Tibial nerve (tissue), 4 donors: ENCODE measurements around the gene CDH4. TPM values are rescaled to one million over a fixed set of nuclear protein-coding genes. Genes with fewer than 3 reads are reported as not detected.
"Not testable (repeated sequence)": the region's sequence is repeated elsewhere in the genome, so short reads cannot be mapped to it uniquely, and the experiment has no call there.

Source experiments
- DNase-seq, 2 donors: peaks; one replicate each; pipeline ENCODE4 v3.0.0-alpha.2; 2019; ENCODE audit warnings: low spot score in 2 of 2
- H3K27ac ChIP-seq, 4 donors: fragments of 200-600 bp; sonication (generic) in 3 of 4; one replicate each; pipeline ENCODE4 v1.5.1; 2017 to 2019; ENCODE audit warnings: mild to moderate bottlenecking in 1 of 4
- H3K27me3 ChIP-seq, 2 donors: fragments of 200-600 bp; sonication (generic) in 1 of 2; one replicate each; pipeline versions ENCODE4 v1.5.1 to v1.6.0; 2017 to 2019
- H3K36me3 ChIP-seq, 3 donors: fragments of 200-600 bp; sonication (generic); one replicate each; pipeline ENCODE4 v1.5.1; 2018 to 2019
- H3K4me1 ChIP-seq, 4 donors: fragments of 200-600 bp; sonication (generic) in 3 of 4; one replicate each; pipeline ENCODE4 v1.5.1; 2017 to 2019
- H3K4me3 ChIP-seq, 4 donors: fragments of 200-600 bp; sonication (generic) in 3 of 4; one replicate each; pipeline ENCODE4 v1.5.1; 2017 to 2019; ENCODE audit warnings: mild to moderate bottlenecking in 1 of 4, moderate library complexity in 1 of 4
- H3K9me3 ChIP-seq, 4 donors: fragments of 200-600 bp; sonication (generic) in 3 of 4; one replicate each; pipeline ENCODE4 v1.5.1; 2017 to 2019
- EP300 ChIP-seq, 2 donors: sonication (generic); formaldehyde crosslinking; IDR thresholded peaks; one replicate each; pipeline ENCODE4 v1.6.1; 2017; ENCODE audit warnings: antibody characterized with exemption in 2 of 2, mild to moderate bottlenecking in 1 of 2
- POLR2A ChIP-seq, 2 donors: fragments of 450-650 bp; IDR thresholded peaks; one replicate each; pipeline ENCODE4 v1.6.1; 2017; ENCODE audit warnings: antibody characterized with exemption in 2 of 2, mild to moderate bottlenecking in 2 of 2, moderate library complexity in 2 of 2
- WGBS, 2 donors: methylation state at CpG; one replicate each; pipeline ENCODE4 v1.1.5; 2018; 5-methylcytosine and 5-hydroxymethylcytosine counted together
- total RNA-seq, 4 donors: library from RNA; depleted of rRNA; stranded (reverse); fragments of >200 nt; gene quantifications; one replicate each; pipeline ENCODE4 v1.1.0, GENCODE V29; 2016
- TF ChIP-seq, protein P1 (sequence below), 5 experiments: fragments of 200-600 bp in 3 of 5; fragments of 450-650 bp in 2 of 5; sonication (generic) in 3 of 5; IDR thresholded peaks; one replicate each; pipeline ENCODE4 v1.5.1; 2016 to 2019; ENCODE audit warnings: antibody characterized with exemption in 5 of 5, mild to moderate bottlenecking in 3 of 5, moderate library complexity in 2 of 5

Gene CDH4
- total RNA-seq, 4 donors from 2014 or later: 0.78 to 2.3 (median 1.0) TPM

DNA sequence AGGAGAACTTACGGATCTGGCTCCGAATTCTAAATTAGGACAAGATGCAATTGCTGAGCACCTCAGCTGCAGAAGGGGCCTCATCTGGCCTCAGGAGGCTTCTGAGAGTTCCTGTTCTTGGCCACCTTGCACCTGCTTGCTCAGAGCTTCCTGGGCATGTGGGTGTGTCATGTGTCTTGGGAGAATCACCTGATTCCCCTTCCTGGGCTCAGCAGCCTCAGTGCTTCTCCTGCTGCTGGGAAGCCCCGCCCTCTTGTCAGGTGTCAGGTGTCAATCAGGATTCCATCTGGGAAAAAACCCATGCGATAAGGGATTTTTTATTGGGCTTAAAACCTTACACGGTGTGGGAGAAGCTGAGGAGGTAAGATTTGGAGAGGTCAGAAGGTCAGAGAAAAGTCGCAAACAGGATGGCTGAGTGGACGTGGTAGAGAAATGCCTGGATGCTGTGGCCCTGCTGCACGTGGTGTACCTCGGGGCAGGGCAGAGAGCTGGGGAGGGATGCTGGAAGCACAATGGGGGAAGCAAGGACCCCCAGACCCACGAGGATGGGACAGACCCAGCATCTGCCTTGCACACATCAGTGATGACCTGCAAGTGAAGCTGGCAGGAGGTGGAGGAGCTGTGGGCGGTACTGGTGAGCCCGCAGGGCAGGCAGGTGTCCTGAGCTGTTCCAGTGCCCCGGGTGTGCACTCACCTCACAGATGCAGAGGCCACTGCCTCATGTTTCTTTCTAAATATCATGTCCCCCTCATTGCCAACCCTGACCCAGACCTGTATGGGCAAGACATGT is 170.8 kb downstream of the CDH4 start:
- Histone ChIP-seq H3K36me3 (no peaks in the 10 kb centered on the region), H3K27me3 (no peaks in the 10 kb centered on the region), H3K4me1 (no peaks in the 10 kb centered on the region), H3K27ac (no peak overlapping the region), H3K9me3 (peaks cover 0 to 9% (median 0%) of the 10 kb centered on the region in 4 donors), H3K4me3 (no peak overlapping the region)
- TF ChIP-seq, protein P1, sequence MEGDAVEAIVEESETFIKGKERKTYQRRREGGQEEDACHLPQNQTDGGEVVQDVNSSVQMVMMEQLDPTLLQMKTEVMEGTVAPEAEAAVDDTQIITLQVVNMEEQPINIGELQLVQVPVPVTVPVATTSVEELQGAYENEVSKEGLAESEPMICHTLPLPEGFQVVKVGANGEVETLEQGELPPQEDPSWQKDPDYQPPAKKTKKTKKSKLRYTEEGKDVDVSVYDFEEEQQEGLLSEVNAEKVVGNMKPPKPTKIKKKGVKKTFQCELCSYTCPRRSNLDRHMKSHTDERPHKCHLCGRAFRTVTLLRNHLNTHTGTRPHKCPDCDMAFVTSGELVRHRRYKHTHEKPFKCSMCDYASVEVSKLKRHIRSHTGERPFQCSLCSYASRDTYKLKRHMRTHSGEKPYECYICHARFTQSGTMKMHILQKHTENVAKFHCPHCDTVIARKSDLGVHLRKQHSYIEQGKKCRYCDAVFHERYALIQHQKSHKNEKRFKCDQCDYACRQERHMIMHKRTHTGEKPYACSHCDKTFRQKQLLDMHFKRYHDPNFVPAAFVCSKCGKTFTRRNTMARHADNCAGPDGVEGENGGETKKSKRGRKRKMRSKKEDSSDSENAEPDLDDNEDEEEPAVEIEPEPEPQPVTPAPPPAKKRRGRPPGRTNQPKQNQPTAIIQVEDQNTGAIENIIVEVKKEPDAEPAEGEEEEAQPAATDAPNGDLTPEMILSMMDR (IDR thresholded peaks at IDR 0.05): no peak
- no peak for TF ChIP-seq POLR2A (IDR thresholded peaks at IDR 0.05)
- TF ChIP-seq EP300 (IDR thresholded peaks at IDR 0.05): no peak
- WGBS, 2 donors: 62 to 73% methylated on average over 10 to 13 of the region's 13 CpGs
- no peak for DNase-seq

DNA sequence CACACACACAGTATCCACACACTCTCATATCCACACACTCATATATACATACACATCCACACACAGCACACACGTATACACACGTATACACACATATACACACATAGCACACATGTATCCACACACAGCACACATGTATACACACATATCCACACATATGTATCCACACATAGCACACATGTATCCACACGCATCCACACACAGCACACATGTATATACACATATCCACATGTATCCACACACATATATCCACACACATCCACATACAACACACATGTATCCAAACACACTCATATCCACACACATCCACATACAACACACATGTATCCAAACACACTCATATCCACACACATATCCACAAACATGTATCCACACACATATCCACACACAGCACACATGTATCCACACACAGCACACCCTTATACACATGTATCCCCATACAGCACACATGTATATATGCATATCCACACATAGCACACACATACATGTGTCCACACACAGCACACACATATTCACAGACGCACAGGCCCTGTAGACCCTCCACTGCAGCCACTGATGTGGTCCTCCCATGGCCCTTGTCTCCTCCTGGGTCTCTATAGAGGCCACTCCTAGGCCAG is 172.1 kb downstream of the CDH4 start:
- no peaks in the 10 kb centered on the region for H3K27me3 ChIP-seq
- H3K4me1 ChIP-seq: no peaks in the 10 kb centered on the region
- no peak for DNase-seq
- no peak overlapping the region for H3K27ac ChIP-seq
- TF ChIP-seq, protein P1 (IDR thresholded peaks at IDR 0.05): no peak
- TF ChIP-seq EP300 (IDR thresholded peaks at IDR 0.05) (no peak), POLR2A (IDR thresholded peaks at IDR 0.05) (no peak)
- H3K36me3 ChIP-seq: no peaks in the 10 kb centered on the region
- H3K4me3 ChIP-seq: no peak overlapping the region
- WGBS, 2 donors: 86 to 93% methylated on average over 4 of the region's 4 CpGs
- H3K9me3 ChIP-seq: peaks cover 0 to 9% (median 0%) of the 10 kb centered on the region in 4 donors

DNA sequence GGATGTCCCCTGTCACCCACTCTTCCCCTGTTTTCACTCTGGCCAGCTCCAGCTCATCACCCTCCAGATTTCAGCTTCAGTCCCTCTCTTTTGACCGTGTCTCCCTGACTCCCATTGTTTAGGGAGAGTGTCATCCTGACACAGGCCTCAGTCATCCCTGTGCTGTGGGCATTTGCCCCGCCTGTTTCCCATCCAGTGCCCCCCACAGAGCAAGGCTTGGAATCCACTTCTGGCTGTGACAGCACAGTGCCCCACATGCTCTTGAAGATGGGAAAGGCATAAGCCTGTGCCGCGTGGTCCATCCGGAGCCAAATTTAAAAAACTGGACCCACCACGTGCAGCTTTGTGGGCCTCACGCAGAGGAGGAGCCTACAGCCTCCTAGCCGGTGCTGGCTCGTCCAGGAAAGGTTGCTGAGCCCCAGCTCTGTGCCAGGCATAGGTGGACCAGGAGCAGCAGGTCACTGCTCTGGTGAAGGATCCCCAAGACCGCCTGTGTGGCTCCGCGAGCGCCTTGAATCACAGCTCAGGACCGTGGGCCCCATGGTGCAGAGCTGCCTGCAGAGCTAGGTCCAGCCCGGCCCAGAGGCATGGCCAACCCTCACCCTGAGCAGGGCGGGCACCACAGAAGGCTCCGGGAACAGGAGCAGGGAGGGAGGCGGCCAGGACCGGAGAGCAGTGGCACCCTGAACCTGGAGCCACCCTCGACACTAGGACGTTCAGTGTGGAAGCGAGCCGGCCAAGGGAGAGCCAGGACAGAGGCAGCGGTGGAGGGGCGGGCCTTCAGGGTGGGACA is 172.8 kb downstream of the CDH4 start:
- TF ChIP-seq, protein P1 (IDR thresholded peaks at IDR 0.05): no peak
- no peak for TF ChIP-seq POLR2A (IDR thresholded peaks at IDR 0.05)
- Histone ChIP-seq H3K9me3 (peaks cover 0 to 9% (median 0%) of the 10 kb centered on the region in 4 donors), H3K27ac (no peak overlapping the region), H3K27me3 (no peaks in the 10 kb centered on the region), H3K36me3 (no peaks in the 10 kb centered on the region), H3K4me3 (no peak overlapping the region), H3K4me1 (no peaks in the 10 kb centered on the region)
- 93% methylated on average over 22 to 24 of the region's 25 CpGs for WGBS, 2 donors
- DNase-seq: no peak

DNA sequence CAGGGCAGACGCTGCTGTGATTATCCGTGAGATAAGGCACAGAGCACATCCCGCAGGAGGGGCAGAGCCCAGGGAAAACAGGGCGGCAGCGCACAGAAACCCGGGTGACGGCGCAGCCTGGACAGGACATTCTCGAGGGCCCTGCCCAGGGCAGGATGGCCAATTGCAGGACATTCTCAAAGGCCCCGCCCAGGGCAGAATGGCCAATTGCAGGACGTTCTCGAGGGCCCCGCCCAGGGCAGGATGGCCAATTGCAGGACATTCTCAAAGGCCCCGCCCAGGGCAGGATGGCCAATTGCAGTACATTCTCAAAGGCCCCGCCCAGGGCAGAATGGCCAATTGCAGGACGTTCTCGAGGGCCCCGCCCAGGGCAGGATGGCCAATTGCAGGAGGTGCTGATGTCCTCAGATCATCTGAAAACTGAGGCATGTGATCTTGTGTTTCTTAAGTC is 173.5 kb downstream of the CDH4 start:
- H3K36me3 ChIP-seq, DNase-seq, H3K27me3 ChIP-seq, H3K4me1 ChIP-seq, H3K27ac ChIP-seq, H3K9me3 ChIP-seq, H3K4me3 ChIP-seq: not testable (repeated sequence)
- WGBS, 2 donors: 93% methylated on average over 15 to 18 of the region's 18 CpGs

DNA sequence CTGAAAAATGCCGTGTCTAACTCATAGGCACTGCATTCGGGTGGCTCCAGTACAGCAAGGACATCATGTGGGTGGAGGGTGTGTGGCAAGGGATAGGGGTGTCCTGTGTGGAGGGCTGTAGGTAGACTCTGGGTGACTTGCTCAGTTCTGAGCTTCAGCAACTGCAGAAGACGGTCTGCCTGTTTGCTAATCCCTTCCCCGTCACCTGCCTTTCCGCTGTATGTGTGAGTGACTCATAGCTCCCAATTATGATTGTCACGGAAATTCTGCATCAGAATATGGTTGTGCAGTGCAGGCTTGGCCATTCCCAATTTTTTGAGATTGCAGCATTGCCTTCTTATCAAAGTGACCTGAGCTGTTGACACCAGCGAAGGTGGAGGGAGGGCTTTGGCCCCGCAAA is 174.3 kb downstream of the CDH4 start:
- H3K9me3 ChIP-seq: no peaks in the 10 kb centered on the region
- no peak for DNase-seq
- H3K27me3 ChIP-seq: no peaks in the 10 kb centered on the region
- H3K4me1 ChIP-seq: no peaks in the 10 kb centered on the region
- TF ChIP-seq EP300 (IDR thresholded peaks at IDR 0.05): no peak
- TF ChIP-seq POLR2A (IDR thresholded peaks at IDR 0.05): no peak
- TF ChIP-seq, protein P1 (IDR thresholded peaks at IDR 0.05): no peak
- no peak overlapping the region for H3K4me3 ChIP-seq
- 91 to 95% methylated on average over 8 of the region's 8 CpGs for WGBS, 2 donors
- no peak overlapping the region for H3K27ac ChIP-seq
- no peaks in the 10 kb centered on the region for H3K36me3 ChIP-seq
